SJCRH30 (cell line): ENCODE measurements around the gene SUPT7L. TPM values are rescaled to one million over a fixed set of nuclear protein-coding genes. Genes with fewer than 3 reads are reported as not detected.
"Not testable (repeated sequence)": the region's sequence is repeated elsewhere in the genome, so short reads cannot be mapped to it uniquely, and the experiment has no call there.

Experiments used
- DNase-seq, 2 experiments: peaks; one replicate each; pipeline ENCODE4 v3.0.0-alpha.2; 2015 to 2020
- H3K27ac ChIP-seq: fragments of 250-450 bp; sonication (Bioruptor Pico); 2 replicates; pipeline ENCODE4 v1.5.1; 2020; ENCODE audit warnings: mild to moderate bottlenecking, moderate library complexity
- H3K27me3 ChIP-seq: fragments of 250-450 bp; sonication (Bioruptor Pico); 2 replicates; pipeline ENCODE4 v1.5.1; 2020; ENCODE audit warnings: mild to moderate bottlenecking, moderate library complexity
- H3K36me3 ChIP-seq: fragments of 250-450 bp; sonication (Bioruptor Pico); 2 replicates; pipeline ENCODE4 v1.5.1; 2020; ENCODE audit warnings: mild to moderate bottlenecking, moderate library complexity
- H3K4me1 ChIP-seq: fragments of 250-450 bp; sonication (Bioruptor Pico); 2 replicates; pipeline ENCODE4 v1.5.1; 2020; ENCODE audit warnings: mild to moderate bottlenecking, moderate library complexity
- H3K4me3 ChIP-seq: fragments of 250-450 bp; sonication (Bioruptor Pico); 2 replicates; pipeline ENCODE4 v1.5.1; 2020; ENCODE audit warnings: mild to moderate bottlenecking, moderate library complexity
- H3K9me3 ChIP-seq: fragments of 250-450 bp; sonication (Bioruptor Pico); replicated peaks from 2 replicates; pipeline ENCODE4 v1.5.1; 2020; ENCODE audit warnings: mild to moderate bottlenecking, moderate library complexity
- total RNA-seq: library from RNA; depleted of rRNA; stranded (reverse); fragments of >200 nt; shearing (Covaris generic); gene quantifications from 2 replicates; pipeline ENCODE4 v1.2.3, GENCODE V29; 2014

SUPT7L gene
- total RNA-seq, 1 experiment from 2014 or later, result 51.2 TPM

DNA sequence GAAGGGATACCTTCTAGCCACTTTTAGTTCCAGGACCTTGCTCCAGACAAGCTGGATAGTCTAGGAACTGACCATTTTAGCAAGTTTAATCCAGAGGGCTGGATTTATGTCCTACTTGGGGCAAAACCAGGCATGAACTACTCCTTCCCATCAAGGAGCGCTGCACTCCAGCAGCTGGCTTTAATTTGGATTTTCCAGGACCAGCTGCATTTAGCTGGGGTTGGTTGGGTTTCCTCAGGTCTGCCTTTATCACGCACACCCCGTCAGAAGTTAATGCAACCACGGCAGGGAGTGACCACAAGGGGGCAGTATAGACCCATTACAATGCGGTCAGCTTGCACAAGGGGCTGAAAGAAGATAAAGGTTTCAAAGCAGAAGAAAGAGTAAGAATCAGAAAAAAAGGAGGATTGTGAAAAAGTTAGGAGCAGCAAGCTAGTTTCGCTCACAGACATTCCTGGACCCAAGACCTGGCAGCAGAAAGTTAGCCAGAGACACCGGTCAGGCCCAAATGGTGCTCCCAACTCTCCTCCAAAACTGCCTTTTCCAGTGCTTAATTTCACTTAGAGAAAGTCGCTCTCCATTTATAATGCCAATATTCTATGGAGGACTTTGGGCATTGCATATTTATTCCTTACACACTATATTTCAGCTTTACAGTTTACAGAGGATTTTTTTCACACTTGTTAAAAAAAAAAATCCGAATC is 40.4 kb upstream of the SUPT7L start:
- DNase-seq, result peak; percentile 88 to 97
- Histone ChIP-seq H3K27ac (no peak overlapping the region), H3K9me3 (no peaks in the 10 kb centered on the region), H3K27me3 (no peaks in the 10 kb centered on the region), H3K36me3 (no peaks in the 10 kb centered on the region), H3K4me3 (no peak overlapping the region), H3K4me1 (peaks cover 45% of the 10 kb centered on the region)

DNA sequence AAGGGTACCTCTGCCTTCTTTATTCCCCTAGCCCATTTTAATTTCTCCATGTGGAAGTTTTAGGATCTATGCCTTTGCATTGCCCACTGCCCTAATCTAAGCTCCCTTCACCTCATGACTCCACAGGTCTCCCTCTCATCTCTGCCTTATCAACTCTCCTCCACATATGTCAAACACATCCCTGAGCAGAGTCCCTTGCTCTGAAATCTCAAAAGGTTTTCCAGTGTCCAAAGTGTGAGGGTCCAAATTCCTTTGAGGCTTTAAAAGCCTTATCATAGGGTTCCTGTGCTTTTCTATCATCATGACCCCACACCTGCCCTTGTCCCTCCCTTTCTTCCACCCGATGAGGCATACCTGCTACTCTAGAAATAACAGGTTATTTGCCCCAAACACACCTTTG is 38.9 kb upstream of the SUPT7L start:
- H3K27ac ChIP-seq, result no peak overlapping the region
- no peak for DNase-seq
- no peak overlapping the region for H3K4me3 ChIP-seq
- H3K36me3 ChIP-seq, result no peaks in the 10 kb centered on the region
- H3K4me1 ChIP-seq, result peaks cover 45% of the 10 kb centered on the region
- no peaks in the 10 kb centered on the region for H3K27me3 ChIP-seq
- no peaks in the 10 kb centered on the region for H3K9me3 ChIP-seq

DNA sequence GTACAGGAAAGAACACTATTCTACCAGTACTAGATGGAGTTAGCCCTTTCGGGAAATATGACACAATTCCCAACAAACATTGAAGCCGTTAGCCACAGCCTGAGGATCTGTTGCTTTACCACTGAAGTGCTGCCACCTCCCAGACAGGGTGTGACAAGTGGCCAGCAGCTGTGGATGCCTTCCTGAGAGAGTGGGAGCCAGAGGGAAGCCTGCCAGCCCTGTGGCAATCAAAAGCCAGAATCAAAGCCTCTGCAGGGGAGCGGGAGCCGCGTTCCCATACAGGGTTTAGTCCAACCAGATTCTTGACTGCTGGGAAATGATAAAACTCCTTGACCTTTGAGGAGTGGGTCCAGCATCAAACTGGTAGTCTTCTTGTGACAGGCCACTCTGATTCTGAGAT is 38.3 kb upstream of the SUPT7L start:
- Histone ChIP-seq H3K36me3 (no peaks in the 10 kb centered on the region), H3K4me3 (no peak overlapping the region), H3K27me3 (no peaks in the 10 kb centered on the region), H3K9me3 (no peaks in the 10 kb centered on the region), H3K4me1 (peaks cover 41% of the 10 kb centered on the region), H3K27ac (no peak overlapping the region)
- peak; percentile 94 to 97 for DNase-seq

DNA sequence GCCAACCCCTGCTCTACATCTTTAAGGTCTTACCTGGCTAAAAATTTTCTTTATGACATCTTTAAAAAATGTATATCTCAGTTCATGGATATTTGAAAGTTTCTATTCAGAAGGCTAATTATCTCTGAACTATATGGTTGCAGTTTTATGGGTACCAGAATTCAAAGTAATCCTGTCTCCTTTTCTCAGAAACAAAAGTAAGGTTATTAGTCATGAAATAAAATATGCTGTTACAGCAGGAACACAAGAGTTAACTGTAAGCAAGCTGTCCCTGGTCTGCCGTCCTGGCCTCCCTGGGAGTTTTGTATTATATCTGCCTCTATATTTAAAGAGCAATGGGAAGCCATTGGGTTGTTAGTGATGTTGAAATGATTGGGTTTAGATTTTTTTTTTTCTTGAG is 34.2 kb upstream of the SUPT7L start:
- no peak overlapping the region for H3K27ac ChIP-seq
- no peak for DNase-seq
- no peaks in the 10 kb centered on the region for H3K27me3 ChIP-seq
- H3K9me3 ChIP-seq, result no peaks in the 10 kb centered on the region
- peaks cover 15% of the 10 kb centered on the region for H3K4me1 ChIP-seq
- H3K4me3 ChIP-seq, result no peak overlapping the region
- H3K36me3 ChIP-seq, result peaks cover 23% of the 10 kb centered on the region

DNA sequence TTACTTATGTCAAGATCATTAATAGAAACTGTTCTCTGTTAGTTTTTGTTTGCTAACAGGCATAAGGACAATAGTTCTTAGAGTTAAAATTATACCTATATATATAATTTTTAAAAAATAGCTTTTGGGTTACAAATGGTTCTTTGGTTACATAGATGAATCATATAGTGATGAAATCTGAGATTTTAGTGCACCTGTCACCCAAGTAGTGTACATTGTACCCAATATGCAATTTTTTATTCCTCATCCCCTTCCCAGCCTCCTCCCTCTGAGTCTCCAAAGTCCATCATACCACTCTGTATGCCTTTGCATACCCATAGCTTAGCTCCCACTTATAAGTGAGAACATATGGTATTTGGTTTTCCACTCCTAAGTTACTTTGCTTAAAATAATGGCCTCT is 26.6 kb upstream of the SUPT7L start:
- Histone ChIP-seq H3K9me3 (no peaks in the 10 kb centered on the region), H3K4me1 (peaks cover 6% of the 10 kb centered on the region), H3K27ac (no peak overlapping the region), H3K27me3 (no peaks in the 10 kb centered on the region), H3K36me3 (peaks cover 56% of the 10 kb centered on the region), H3K4me3 (no peak overlapping the region)
- DNase-seq, result no peak

DNA sequence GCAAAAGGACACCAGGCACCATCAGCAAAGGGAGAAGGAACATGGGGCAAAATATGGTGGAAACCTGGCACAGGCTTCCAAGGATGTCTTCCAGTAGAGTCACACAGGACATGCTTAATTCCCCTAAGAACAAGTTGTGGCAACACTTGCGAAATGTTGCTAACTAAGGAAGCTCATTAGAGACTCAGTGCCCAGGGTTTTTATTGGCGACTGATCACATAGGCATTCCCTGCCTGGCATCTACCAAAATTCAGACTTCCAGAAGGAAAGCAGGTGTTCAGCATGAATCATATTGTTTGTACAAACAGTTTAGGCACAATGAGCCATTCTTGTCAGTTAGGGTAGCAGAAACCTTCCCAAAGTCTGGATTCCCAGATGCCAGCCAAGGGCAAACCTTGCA is 26.0 kb upstream of the SUPT7L start:
- peaks cover 56% of the 10 kb centered on the region for H3K36me3 ChIP-seq

DNA sequence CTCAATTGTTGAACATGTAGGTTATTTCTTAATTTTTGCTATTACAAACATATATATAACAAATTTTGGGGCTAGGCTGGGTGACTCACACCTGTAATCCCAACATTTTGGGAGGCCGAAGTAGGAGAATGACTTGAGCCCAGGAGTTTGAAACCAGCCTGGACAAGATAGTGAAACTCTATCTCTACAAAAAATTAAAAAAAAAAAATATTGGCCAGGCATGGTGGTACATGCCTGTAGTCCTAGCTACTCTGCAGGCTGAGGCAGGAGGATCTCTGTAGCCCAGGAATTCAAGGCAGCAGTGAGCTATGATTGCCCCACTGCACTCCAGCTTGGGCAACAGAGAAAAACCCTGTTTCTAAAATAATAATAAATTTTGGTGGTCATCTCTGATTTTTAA is 23.8 kb upstream of the SUPT7L start:
- H3K9me3 ChIP-seq, result no peaks in the 10 kb centered on the region
- peaks cover 52% of the 10 kb centered on the region for H3K36me3 ChIP-seq
- peaks cover 8% of the 10 kb centered on the region for H3K4me1 ChIP-seq
- H3K27ac ChIP-seq, result no peak overlapping the region
- H3K27me3 ChIP-seq, result no peaks in the 10 kb centered on the region
- H3K4me3 ChIP-seq, result no peak overlapping the region
- DNase-seq, result no peak

More for the DNA sequence above, 26.0 kb upstream of the SUPT7L start:
- H3K27me3 ChIP-seq, result no peaks in the 10 kb centered on the region
- peaks cover 6% of the 10 kb centered on the region for H3K4me1 ChIP-seq
- no peak overlapping the region for H3K27ac ChIP-seq
- no peak for DNase-seq
- H3K4me3 ChIP-seq, result no peak overlapping the region
- H3K9me3 ChIP-seq, result no peaks in the 10 kb centered on the region

DNA sequence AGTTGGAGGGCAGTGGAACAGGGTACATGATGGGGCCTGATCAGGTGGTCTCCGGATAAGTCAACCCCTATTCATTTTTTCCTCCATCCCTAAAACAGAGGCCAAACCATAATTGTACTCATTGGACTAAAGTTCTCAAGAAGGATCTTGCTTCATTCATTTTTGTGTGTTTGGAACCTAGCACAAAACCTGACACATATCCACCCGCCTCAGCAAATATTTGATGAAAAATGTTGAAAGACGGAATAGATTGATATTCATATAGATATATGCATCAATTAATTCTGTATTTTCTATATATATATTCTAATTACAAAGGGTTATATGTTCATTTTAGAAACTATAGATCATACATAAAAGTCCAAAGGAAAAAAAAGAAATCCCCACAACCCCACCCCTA is 22.2 kb upstream of the SUPT7L start:
- no peak for DNase-seq
- Histone ChIP-seq H3K27ac (no peak overlapping the region), H3K4me3 (no peak overlapping the region), H3K27me3 (no peaks in the 10 kb centered on the region), H3K36me3 (peaks cover 47% of the 10 kb centered on the region), H3K4me1 (peaks cover 8% of the 10 kb centered on the region), H3K9me3 (no peaks in the 10 kb centered on the region)

DNA sequence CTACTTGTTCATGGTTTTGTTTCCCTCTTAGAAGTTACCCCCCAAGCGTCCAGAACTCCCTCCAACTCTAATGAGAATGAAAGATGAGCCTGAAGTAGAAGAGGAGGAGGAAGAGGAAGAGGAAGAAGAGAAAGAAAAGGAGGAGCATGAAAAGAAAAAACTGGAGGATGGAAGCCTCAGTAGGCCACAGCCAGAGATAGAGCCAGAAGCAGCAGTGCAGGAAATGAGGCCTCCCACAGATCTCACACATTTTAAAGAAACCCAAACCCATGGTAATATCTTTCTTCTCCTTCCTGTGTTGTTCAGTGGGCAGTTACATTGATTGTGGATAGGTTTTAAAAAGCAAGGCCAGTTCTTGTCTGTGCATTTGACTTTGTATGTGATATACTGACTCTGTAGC is 21.6 kb upstream of the SUPT7L start:
- not testable (repeated sequence) for H3K27ac ChIP-seq, H3K27me3 ChIP-seq, H3K4me1 ChIP-seq, H3K9me3 ChIP-seq, H3K4me3 ChIP-seq, DNase-seq
- H3K36me3 ChIP-seq, result peaks cover 45% of the 10 kb centered on the region

DNA sequence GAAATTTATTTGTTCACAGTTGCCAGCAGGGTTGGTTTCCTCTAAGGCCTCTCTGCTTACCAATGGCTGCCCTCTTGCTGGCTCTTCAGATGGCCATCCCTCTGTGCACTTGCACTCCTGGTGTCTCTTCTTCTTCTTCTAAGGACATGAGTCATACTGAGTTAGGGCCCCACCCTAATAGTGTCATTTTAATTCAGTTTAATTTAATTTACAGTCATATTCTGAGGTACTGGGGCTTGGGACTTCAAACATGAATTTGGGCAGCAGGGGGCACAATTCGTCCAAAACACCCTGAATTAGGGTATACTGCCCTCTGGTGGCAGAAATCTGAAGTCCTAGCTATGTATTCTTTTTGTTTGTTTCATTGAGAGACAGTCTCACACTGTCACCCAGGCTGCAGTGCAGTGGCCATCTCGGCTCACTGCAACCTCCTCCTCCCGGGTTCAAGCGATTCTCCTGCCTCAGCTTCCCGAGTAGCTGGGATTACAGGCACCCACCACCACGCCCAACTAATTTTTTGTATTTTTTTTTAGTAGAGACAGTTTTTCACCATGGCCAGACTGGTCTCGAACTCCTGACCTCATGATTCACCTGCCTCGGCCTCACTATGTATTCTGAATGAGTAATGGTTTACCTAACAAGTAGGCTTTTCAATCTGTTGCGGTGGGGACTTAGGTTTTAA is 20.1 kb upstream of the SUPT7L start:
- peaks cover 40% of the 10 kb centered on the region for H3K36me3 ChIP-seq
- peak; percentile 92 to 99 for DNase-seq
- no peak overlapping the region for H3K4me3 ChIP-seq
- no peaks in the 10 kb centered on the region for H3K27me3 ChIP-seq
- no peaks in the 10 kb centered on the region for H3K9me3 ChIP-seq
- H3K27ac ChIP-seq, result no peak overlapping the region
- H3K4me1 ChIP-seq, result 0 out of 2 replicates have a peak, but pooled peaks cover 2% of the 10 kb centered on the region

DNA sequence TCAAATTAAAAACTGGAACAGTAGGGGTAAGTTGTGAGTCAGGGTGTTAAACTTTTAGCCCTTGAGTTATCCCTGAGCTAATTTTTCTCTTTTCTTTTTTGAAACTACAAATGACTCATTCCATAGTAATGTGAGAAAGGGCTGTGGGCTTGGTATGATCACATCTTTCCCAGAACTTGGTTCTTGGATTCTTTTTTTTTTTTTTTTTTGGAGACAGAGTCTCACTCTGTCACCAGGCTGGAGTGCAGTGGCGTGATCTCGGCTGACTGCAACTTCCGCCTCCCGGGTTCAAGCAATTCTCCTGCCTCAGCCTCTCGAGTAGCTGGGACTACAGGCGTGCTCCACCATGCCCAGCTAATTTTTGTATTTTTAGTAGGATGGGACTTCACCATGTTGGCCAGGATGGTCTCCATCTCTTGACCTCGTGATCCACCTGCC is 18.9 kb upstream of the SUPT7L start:
- not testable (repeated sequence) for H3K9me3 ChIP-seq, DNase-seq, H3K27me3 ChIP-seq, H3K4me1 ChIP-seq, H3K4me3 ChIP-seq
- H3K27ac ChIP-seq, result peak overlapping the region; percentile 40
- peaks cover 40% of the 10 kb centered on the region for H3K36me3 ChIP-seq

DNA sequence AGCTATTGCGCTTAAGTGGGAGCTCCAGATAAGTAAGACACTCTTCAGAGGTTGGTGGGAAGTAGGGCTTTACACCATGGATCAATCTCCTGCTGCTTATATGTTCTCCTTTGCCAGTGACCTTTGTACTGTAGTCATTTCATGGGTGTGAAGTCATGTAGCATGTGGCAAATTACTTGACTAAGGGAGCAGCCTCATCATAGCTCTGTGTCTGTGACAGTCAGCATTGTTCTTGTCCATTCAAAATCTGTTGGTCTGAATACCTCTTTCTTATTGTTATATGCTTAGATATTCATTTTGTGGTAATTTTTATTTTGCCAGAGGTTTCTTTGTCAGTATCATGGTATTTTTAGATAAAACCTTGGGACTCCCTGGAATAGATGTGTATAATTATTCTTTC is 18.4 kb upstream of the SUPT7L start:
- Histone ChIP-seq H3K4me1 (0 out of 2 replicates have a peak, but pooled peaks cover 2% of the 10 kb centered on the region), H3K36me3 (peaks cover 45% of the 10 kb centered on the region), H3K4me3 (no peak overlapping the region), H3K27ac (peak overlapping the region; percentile 40), H3K27me3 (no peaks in the 10 kb centered on the region), H3K9me3 (no peaks in the 10 kb centered on the region)
- DNase-seq, result no peak

DNA sequence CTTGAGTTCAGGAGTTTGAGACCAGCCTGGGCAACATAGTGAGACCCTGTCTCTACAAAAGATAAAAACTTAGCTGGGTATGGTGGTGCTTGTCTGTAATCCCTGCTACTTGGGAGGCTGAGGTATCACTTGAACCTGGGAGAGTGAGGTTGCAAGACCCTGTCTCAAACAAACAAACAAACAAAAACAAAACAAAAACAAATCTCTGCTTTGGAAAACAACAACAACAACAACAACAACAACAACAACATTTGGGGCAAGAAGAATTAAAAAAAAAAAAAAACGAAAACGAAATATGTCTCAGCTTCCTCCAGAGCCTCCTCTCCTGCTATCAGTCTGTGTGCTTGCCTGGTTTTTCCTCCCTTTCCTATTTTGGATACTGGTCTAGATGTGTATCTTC is 17.2 kb upstream of the SUPT7L start:
- Histone ChIP-seq H3K36me3 (peaks cover 45% of the 10 kb centered on the region), H3K27me3 (no peaks in the 10 kb centered on the region), H3K9me3 (no peaks in the 10 kb centered on the region), H3K27ac (no peak overlapping the region), H3K4me1 (0 out of 2 replicates have a peak, but pooled peaks cover 2% of the 10 kb centered on the region), H3K4me3 (no peak overlapping the region)
- DNase-seq, result no peak

DNA sequence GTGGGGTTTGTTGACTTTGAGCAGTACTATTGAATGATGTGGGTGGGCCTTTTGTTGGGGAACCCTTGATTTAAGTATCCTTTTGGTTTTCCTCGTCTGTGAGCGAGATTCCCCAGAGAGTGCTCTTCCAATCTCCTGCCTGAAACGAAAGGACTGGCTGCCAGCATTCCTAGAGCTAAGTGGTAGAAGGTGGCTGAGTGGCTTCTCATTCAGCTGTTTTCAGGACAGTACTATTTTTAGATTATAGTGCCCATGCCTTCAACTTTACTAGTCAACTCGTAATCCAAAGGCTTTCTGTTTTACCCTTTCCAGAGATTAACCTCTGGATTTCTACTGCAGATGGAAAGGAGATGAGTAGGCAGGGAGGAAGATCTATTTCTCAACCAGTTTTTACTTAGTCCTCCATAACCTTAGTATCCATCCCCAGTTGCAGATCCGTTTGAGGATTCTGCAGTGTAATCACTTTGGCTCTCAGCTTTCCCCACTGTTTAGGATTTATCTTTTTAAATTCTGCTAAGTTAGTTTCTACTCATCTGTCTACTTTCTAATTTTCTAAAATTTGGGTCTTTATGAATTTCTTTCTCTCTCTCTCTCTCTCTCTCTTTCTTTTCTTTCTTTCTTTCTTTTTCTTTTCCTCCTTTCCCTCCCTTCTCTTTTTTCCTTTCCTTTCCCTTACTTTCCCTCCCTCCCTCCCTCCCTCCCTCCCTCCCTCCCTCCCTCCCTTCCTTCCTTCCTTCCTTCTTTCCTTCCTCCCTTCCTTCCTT is 9.5 kb upstream of the SUPT7L start:
- H3K27ac ChIP-seq, result no peak overlapping the region
- no peak for DNase-seq
- no peaks in the 10 kb centered on the region for H3K27me3 ChIP-seq

DNA sequence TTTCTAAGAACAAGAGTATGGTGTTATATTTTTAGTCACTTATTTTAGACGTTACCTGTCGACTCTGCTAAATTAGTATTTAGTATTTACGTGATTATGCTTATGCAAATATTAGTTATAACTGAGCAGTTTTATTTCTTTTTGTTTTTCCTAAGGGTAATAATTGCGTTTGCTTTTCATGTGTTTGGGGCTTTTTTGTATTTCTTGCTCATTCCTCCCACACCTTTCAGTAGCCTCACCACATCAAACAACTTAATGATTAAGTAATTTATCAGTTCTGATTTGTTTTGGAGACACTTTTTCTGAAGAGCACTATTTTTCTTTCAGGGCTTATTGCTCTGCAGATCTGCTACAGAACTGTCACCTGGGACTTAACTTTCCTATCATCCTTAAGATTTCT is 7.8 kb upstream of the SUPT7L start:
- Histone ChIP-seq H3K9me3 (no peaks in the 10 kb centered on the region), H3K27me3 (no peaks in the 10 kb centered on the region), H3K27ac (no peak overlapping the region), H3K4me3 (no peak overlapping the region), H3K36me3 (peaks cover 51% of the 10 kb centered on the region), H3K4me1 (no peaks in the 10 kb centered on the region)
- no peak for DNase-seq

More for the DNA sequence above, 9.5 kb upstream of the SUPT7L start:
- Histone ChIP-seq H3K4me1 (no peaks in the 10 kb centered on the region), H3K36me3 (peaks cover 56% of the 10 kb centered on the region), H3K9me3 (no peaks in the 10 kb centered on the region), H3K4me3 (no peak overlapping the region)
